GM19438 (cell line): ENCODE results near the gene RABGEF1.
"Not testable (repeated sequence)": the region's sequence is repeated elsewhere in the genome, so short reads cannot be mapped to it uniquely, and the experiment has no call there.

Source experiments
- ATAC-seq: cut with Tn5 transposase; IDR thresholded peaks from one replicate; pipeline ENCODE4 v1.9.1; 2021; ENCODE audit warnings: low read depth; ENCODE audit not compliant: unreplicated experiment

The RABGEF1 gene

GRCh38 chr7:66734006-66734405, 6.5 kb upstream of the RABGEF1 start:
- no peak for ATAC-seq

- ATAC-seq: no peak
Measured at GRCh38 chr7:66735154-66735553, 5.4 kb upstream of the RABGEF1 start.

DNA sequence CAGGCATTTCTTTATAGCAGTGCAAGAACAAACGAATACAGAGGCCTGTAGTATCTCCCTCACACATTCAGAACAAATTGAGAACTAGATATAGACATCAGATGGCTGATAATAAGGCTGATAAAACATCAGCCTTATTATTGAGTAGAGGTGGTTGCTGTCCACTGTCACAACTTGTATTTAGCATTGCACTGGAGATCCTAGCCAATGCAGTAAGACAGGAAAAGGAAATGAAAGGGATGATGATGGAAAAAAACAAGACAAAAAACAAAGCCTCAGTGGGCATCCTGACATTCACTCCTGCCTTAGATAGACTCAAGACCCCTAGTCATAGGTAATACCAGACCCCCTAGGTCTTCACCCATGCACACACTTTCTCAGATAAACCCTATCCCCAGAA, 4.7 kb upstream of the RABGEF1 start:
- ATAC-seq: no peak

- ATAC-seq: no peak
Measured at GRCh38 chr7:66736892-66737291, 3.6 kb upstream of the RABGEF1 start.

DNA sequence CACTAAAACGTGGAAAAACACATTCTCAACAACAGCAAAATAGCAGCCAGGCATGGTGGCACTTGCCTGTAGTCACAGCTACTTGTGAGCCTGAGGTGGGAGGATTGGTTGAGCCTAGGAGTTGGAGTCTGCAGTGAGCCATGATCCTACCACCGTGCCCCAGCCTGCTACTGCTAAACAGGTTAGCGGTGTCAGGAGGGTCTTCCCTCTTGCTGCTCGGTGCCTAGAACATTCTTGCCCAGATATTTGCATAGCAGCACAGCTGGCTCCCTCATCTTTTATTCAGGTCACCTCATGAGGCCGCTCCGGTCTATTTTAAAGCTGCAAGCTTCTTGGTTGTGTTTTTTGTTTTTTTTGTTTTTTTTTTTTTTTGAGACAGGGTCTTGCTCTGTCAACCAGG, 2.9 kb upstream of the RABGEF1 start:
- ATAC-seq: no peak

DNA sequence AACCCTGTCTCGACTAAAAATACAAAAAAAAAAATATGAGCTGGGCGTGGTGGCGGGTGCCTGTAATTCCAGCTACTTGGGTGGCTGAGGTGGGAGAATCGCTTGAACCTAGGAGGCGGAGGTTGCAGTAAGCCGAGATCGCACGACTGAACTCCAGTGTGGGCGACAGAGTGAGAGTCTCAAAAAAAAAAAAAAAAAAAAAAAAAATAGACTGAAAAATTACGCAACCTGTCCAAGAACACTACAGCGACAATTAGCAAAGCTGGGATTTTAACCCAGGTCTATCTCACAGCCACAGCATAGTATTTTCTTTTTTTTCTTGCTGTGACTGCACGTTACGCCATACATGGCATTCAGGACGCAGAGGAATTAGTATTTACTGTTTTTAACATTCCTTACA, 1.1 kb upstream of the RABGEF1 start:
- no peak for ATAC-seq

DNA sequence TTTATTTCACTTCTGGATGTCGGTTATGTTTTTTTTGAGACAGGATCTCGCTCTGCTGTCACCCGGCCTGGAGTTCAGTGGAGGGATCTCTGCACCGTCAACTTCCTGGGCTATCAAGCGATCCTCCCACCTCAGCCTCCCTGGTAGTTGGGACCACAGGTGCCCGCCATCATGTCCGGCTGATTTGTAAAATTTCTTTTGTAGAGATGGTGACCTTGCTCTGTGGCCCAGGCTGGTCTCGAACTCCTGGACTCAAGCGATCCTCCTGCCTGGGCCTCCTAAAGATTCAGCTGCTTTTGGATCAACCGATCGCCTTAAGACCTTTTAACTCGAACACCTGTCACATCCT, 606 bp upstream of the RABGEF1 start:
- ATAC-seq: peak; percentile 3

- ATAC-seq: peak; percentile 51
Measured at GRCh38 chr7:66740980-66741709, 612 bp downstream of the RABGEF1 start.

DNA sequence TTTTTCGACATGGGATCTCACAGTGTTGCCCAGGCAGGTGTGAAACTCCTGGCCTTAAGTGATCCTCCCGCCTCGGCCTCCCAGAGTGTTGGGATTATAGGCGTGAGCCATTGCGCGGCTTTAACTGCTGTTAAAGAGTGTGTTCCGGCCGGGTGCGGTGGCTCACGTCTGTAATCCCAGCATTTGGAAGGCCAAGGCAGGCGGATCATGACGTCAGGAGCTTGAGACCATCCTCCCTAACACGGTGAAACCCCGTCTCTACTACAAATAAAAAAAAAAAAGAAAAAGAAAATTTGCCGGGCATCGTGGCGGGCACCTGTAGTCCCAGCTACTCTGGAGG, 1.1 kb downstream of the RABGEF1 start:
- no peak for ATAC-seq

- ATAC-seq: not testable (repeated sequence)
Measured at GRCh38 chr7:66742298-66742697, 1.8 kb downstream of the RABGEF1 start.

DNA sequence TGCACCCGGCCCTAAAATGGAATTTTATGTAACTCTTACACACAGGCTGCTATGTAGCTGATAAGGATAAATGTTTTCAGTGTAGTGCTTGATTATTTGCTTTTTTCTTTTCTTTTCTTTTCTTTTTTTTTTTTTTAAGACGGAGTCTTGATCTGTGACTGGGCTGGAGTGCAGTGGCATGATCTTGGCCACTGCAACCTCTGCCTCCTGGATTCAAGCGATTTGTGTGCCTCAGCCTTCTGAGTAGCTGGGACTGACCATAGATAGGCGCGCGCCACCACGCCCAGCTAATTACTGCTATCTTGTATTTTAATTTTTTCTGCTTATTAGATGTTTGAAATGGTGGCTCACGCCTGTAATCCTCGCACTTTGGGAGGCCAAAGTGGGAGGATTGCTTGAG, 3.4 kb downstream of the RABGEF1 start:
- no peak for ATAC-seq

DNA sequence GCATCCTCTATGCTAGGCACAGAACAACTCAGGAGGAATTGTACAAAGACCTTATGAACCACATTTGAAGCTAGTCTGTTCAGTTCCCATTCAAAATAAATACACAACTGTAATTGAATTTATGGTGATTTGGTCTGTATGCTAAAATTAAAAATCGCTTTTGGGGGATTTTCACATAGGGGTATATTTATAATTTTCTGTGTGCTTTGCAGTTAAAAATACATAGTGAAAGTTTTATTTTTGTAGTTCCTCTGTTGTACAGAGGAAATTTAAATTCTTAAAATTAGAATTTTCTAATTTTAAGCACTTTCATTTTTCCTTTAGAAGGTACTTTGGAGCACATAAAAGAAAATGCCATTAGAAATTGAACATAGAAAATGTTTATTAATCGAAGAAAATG, 6.9 kb downstream of the RABGEF1 start:
- ATAC-seq: no peak

GRCh38 chr7:66747881-66748511, 7.5 kb downstream of the RABGEF1 start:
- ATAC-seq: no peak

DNA sequence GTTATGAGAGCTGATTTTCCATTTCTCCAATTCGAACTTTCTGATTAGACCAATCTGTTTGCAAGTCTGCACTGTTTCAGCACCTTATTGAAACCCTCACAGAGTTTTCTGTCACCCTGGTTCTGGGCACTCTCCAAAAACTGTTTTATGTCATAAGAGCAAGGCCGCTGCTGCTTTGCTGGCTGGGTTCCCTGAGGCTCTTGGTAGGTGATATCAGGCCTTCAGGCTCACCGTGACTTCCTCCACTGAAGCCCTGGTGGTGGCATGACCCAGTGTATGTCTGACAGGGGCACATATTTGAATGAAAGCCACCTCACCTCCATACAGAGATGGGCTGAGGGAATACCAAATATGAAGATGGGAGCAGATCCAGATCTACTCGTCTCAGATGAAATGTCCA, 8.3 kb downstream of the RABGEF1 start:
- ATAC-seq: no peak

DNA sequence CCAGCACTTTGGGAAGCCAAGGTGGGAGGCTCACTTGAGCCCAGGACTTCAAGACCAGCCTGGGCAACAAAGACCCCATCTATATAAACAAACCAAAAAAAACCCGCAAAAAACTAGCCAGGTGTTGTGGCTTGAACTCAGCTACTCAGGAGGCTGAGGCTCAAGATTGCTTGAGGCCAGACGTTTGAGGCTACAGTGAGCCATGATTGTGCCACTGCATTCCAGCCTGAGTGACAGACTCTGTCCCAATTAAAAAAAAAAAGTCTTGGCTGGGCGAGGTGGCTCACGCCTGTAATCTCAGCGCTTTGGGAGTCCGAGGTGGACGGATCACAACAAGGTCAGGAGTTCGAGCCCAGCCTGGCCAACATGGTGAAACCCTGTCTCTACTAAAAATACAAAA, 11.4 kb downstream of the RABGEF1 start:
- ATAC-seq: no peak

GRCh38 chr7:66754541-66754940, 14.0 kb downstream of the RABGEF1 start:
- no peak for ATAC-seq

DNA sequence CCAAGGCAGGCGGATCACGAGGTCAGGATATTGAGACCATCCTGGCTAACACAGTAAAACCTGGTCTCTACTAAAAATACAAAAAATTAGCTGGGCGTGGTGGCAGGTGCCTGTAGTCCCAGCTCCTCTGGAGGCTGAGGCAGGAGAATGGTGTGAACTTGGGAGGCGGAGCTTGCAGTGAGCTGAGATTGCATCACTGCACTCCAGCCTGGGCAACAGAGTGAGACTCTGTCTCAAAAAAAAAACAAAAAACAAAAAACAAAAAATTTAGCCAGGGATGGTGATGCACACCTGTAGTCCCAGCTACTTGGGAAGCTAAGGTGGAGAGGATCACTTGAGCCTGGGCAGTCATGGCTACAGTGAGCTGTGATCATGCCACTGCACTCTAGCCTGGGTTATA, 14.5 kb downstream of the RABGEF1 start:
- not testable (repeated sequence) for ATAC-seq

GRCh38 chr7:66756227-66756626, 15.7 kb downstream of the RABGEF1 start:
- not testable (repeated sequence) for ATAC-seq

- ATAC-seq: no peak
Measured at GRCh38 chr7:66756889-66757288, 16.4 kb downstream of the RABGEF1 start.

DNA sequence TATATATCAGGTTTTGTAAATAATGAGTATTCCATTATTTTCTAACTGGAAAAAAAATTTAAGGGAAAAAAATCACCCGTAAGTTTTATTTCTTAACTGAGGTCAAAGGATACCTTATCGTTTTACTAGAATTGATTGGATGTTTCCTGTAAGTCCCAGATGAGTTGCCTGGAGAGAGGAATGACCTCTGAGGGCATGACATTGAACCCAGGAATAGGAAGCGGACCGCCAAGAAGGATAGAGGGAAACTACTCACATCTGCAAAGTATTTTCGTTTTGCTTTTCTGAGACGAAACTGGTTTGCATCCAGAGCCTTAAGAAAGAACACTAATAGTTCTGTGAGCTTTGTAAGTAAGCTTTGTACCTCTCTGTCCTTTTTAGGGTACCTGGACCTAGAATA, 17.4 kb downstream of the RABGEF1 start:
- no peak for ATAC-seq

DNA sequence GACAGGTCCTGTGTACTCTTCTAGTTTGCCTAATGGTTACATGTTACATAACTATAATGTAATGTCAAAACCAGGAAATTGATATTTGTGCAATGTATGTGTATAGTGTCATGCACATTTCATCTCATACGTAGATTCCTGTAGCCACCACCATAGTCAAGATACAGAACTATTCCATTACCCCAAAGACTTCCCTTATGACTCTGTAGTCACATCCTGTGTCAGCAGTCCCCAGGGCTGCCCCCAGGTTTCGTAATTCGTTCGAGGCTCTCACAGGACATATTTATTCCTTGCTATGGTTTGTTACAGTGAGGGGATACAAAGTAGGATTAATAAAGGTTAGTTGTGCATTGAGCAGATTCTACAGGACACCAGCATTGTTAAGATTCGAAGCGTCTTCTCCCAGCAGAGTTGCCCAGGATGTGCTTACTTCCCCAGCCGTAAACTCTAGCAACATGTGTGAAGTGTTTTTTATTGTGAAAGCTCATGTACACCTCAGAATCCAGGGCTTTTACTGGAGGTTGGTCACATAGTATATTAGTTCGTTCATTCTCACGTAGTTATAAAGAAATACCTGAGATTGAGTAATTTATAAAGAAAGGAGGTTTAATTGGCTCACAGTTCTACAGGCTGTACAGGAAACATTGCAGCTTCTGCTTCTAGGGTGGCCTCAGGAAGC, 18.6 kb downstream of the RABGEF1 start:
- peak; percentile 86 for ATAC-seq

- ATAC-seq: not testable (repeated sequence)
Measured at GRCh38 chr7:66763183-66763582, 22.6 kb downstream of the RABGEF1 start.
